HG03442 (cell line): ENCODE results near the gene FAM20C.

Source experiments
- ATAC-seq: cut with Tn5 transposase; IDR thresholded peaks from one replicate; pipeline ENCODE4 v1.9.1; 2021; ENCODE audit warnings: mild to moderate bottlenecking, moderate library complexity; ENCODE audit not compliant: unreplicated experiment

Gene FAM20C

DNA sequence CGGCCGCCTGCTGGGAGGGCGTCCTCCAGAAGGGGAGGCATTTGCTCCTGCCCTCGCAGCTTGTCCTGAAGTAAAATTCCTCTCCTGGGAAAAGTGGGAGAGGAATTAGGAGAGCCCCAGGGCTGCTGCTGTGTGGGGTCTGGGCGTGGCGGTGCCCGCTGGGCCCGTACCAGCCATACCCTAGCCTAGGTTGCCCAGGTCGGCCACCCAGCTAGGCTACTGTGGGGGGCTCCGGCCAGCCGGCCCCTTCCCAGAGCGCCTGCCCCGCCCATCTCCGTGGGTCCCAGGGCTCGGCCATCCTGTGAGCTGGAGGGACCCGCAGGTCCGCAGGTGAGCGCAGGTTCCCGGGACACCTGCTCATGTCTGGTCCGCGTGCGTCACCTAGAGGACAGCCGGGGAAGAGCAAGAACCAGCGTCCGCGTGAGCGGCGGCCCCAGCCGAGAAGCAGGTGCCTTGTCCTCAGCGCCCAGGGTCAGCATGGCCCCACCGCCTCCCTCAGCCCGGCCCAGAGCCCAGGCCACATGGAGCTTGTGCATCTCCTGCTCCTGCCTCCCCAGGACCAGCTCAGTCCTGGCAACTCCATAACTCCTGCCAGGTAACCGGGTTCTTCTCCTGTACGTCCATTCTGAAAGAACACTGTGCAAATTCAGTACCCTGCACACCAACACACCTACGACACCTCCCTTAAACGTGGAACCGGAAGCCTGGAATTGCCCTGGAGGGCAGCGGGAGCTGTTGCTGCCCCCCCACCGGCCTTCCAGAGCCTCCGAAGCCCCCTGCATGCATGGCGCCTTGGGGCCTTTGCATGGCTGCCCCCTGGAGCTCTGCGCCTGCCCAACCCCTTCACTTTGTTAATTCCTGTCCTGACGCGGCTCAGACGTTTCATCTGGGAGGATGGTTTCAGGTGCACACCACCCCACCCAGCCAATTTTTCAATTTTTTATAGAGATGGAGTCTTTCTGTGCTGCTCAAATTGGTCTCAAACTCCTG lies 74.8 kb downstream of the FAM20C start:
- no peak for ATAC-seq

DNA sequence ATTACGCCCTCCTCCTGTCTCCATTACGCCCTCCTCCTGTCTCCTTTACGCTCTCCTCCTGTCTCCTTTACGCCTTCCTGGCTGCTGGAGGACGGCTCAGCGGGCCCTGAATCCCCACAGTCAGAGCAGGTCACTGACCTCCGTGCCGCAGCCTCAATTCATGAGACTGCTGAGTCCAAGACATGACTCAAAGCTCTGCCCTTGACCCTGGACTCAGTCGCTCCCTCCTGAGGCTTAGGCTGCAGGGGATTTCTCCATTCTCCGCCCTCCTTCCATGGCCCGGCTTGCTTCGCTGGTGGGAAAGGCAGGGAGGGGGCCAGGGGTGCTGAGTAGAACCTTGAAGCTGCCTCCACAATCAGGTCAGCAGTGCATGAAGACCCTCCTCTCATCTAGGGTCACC lies 76.6 kb downstream of the FAM20C start:
- no peak for ATAC-seq

GRCh38 chr7:269721-270120 lies 77.3 kb downstream of the FAM20C start:
- no peak for ATAC-seq

DNA sequence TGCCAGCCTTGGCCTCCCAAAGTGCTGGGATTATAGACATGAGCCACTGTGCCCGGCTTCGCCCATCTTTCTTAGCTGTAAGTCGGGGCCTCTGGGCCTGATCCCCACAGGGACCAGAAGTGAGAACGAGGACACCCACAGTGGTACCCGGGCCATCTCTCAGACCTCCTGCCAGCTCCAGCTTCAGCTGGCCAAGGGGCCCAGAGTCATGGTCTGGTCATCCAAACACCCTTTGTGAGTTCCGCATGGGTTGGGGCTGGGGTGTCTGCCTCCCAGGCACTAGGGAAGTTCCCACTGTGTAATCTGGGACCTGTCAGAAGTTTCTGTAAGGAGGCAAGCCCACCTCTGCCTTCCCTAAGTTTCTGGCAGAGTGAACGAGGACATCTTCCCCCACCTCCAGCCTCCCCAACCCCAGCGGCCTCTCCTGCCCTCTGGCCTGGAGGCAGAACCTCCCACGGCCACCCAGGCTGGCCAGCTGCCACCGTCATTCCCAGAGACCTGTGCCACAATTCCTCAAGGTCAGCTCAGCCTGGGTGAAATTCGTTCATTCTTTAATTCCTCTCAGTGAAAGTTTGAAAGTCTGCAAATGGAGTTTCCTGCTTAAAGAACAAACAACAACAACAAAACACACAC lies 78.1 kb downstream of the FAM20C start:
- no peak for ATAC-seq

DNA sequence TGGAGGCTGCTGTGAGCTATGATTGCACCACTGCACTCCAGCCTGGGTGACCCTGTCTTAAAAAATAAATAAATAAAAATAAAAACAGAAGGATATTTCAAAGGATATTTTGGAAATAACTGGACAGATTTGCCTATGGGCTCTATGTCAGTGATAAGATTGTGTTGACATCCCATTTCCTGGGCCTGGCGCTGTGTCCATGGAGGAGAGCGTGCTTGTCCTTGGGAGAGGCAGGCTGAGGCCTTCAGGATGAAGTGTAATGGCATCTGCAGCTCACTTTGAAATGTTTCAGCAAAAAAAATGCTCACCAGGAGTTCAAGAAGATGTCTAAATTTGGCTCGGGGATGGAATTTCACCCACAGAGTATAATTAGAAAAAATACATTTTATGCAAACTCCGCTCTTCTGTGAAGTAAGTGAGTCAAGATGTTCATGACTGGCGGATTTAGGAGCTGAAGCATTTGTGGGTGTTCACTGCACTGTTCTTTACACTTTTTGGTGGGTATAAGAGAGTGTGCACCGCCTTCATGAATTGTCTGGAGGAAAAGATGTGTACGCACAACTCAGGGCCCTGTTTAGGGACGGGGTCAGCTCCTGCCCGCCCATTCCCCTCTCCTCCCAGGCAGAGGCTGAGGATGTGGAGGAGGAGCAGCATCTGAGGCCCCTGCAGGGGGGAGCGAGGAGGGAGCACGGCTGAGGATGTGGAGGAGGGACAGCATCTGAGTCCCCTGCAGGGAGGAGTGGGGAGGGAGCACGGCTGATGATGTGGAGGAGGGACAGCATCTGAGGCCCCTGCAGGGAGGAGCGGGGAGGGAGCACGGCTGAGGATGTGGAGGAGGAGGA lies 79.1 kb downstream of the FAM20C start:
- ATAC-seq, result no peak

DNA sequence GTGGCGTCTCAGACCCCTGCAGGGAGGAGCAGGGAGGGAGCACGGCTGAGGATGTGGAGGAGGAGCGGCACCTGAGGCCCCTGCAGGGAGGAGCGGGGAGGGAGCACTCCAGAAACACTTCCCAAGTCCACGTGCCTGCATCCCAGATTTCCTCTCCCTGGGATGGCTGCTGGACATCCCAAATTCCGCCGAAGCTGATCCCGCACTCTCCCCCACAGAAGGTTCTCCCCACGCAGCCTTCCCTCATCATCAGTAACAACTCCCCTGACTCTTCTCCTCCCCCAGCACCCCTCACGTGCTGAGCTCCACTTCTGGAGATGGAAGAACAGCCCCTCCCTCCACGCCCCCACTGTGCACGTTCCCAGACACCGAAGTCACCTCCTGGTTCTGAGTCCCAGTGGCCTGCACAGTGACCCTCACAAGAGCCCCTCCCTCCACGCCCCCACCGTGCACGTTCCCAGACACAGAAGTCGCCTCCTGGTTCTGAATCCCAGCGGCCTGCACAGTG lies 79.8 kb downstream of the FAM20C start:
- ATAC-seq, result no peak

DNA sequence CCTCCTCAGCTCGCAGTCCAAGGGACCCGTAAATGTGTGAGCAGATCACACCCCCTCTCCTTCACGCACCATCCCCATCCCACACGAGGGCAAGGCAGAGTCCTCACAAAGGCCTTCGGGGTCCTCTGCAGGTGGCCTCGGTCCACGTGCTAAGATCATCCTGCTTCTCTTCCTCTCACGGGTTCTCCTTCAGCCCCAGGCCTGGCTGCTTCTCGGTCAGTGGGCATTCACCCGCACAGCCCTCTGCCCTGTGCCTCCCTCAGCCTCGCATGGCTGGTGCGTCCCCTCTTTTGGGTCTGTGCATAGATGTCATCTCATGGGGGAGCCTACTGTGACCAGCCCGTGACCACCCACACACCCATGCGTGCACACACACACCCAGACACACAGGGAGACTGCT lies 80.3 kb downstream of the FAM20C start:
- ATAC-seq, result no peak

GRCh38 chr7:273327-273726 lies 81.0 kb downstream of the FAM20C start:
- no peak for ATAC-seq

- no peak for ATAC-seq
Measured at GRCh38 chr7:274266-274665, 81.9 kb downstream of the FAM20C start.

- no peak for ATAC-seq
Measured at GRCh38 chr7:276230-276835, 84.0 kb downstream of the FAM20C start.

DNA sequence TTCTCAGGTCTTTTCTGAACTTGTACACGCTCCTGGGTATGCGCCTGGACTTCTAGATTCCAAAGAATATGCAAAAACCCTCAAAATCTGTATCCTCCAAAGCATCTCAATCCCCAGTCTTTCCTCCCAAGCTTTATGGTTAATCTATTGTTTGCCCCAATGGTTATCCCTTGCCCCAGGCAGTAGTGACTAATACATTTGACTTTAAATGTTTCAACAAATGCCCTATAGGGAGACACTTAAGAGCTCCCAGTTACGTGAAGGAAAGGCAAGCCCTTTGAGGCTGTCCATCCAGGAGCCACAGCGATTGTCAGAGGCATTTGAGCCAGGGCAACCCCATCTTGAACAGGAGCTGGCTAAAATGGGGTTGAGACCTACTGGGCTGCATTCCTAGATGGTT lies 84.9 kb downstream of the FAM20C start:
- no peak for ATAC-seq

DNA sequence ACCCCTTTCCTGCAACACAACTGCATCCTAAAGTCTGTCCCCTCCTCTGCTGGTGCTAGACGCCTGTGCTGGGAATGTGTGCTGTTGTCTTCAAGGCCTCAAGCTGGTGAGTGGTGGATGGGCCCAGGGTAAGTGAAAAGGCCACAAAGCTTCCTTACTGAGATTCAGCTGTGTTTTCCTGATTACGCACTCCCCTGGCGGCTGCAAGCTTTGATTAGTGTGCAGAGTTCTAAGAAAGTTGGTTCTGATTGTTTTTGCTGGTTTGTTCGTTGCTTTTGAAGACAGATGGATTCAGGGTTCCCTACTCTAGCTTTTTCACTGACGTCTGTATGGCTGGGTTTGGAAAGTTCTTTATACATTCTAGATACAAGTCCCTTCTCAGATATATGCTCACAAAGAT lies 85.7 kb downstream of the FAM20C start:
- ATAC-seq, result no peak

- no peak for ATAC-seq
Measured at GRCh38 chr7:279821-280220, 87.5 kb downstream of the FAM20C start.

- ATAC-seq, result no peak
Measured at GRCh38 chr7:280461-280860, 88.1 kb downstream of the FAM20C start.

DNA sequence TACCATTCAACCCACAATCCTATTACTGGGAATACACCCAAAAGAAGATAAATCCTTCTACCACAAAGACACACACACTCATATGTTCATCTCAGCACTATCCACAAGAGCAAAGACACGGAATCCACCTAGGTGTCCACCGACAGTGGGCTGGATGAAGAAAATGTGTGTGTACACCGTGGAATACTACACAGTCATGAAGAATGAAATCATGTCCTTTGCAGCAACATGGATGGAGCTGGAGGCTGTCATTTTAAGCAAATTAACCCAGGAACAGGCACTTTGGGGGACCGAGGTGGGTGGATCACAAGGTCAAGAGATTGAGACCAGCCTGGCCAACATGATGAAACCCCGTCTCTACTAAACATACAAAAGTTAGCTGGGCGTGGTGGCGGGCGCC lies 89.3 kb downstream of the FAM20C start:
- no peak for ATAC-seq

DNA sequence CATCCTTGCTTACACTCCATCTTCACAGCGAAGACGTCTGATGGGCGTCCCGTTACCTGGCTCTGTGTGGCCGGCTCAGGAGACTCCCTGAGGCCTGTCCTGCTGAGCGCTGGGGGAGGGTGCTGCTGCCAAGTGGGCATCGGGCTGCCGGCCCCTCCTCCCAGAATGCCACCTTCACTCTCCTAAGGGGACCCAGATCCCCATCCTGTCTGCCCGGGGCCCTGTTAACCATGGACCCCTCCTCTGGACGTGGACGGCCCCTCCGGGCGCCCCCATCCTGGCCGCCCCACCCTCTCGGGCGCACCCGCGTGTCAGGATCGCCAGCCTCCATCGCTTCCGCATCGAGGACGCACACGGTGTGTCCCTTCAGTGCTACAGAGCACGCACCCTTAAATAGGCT lies 90.2 kb downstream of the FAM20C start:
- no peak for ATAC-seq

DNA sequence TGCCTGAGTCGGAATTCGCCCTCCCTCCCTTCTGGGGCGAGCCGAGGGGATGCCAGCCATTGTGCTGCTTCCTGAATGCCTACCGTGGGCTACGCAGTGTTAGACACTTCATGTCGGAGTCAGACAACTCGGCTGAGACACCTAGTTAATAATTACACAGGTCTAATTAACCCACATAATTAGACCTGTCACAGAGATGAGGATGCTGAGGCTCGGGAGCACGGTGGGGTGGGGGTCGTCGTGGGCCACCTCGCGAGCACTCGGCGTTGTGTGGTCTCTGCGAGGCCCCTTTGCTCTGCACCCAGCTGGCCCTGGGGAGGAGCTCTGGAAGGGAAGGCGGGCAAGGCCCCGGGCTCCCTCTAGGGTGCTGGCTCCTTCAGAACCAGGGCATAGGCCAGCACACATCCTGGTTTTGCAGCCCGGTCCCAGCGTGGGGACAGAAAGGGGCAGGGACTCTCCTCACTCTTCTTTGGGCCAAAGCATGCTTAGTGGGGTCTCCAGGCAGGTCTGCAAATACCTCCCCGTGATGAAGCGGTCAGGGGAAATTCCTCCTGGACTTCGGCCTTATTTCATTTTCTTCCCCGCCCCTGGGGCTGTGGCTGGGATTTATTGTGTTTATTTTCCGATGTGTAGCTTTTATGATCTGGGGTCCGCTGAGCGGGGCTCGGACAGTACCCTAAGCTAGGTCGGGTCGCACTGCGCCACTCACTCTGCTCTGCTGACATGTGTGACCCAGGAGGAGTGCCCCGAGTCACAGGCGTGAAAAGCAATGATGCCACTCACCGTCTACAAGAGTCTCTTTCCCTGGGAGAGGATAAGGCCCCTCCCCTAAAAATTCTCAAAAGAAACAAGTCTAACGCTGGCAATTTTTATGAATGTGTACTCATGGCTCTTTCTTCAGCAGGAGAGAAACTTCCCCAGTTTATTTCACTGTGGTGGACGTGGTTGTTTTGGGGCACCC lies 92.7 kb downstream of the FAM20C start:
- no peak for ATAC-seq

GRCh38 chr7:285731-286130 lies 93.4 kb downstream of the FAM20C start:
- ATAC-seq, result no peak

- ATAC-seq, result no peak
Measured at GRCh38 chr7:286266-286665, 93.9 kb downstream of the FAM20C start.

GRCh38 chr7:288671-289101 lies 96.3 kb downstream of the FAM20C start:
- no peak for ATAC-seq
